OCI-LY3 (cell line): Measurements from ENCODE around the gene STAT5A.

ENCODE experiments used
- CTCF ChIP-seq: fragments of 200-600, 300-600 bp; sonication (generic); IDR thresholded peaks from 2 replicates; pipeline ENCODE4 v1.5.1; 2014; ENCODE audit warnings: antibody characterized with exemption, low read length, low read depth
- EZH2phosphoT487 ChIP-seq: fragments of 200-600 bp; shearing (Covaris generic); IDR thresholded peaks from 2 replicates; pipeline ENCODE4 v1.6.1; 2018; ENCODE audit warnings: antibody characterized with exemption, mixed run types, low read depth

- TF ChIP-seq CTCF (no peak), EZH2phosphoT487 (no peak)
Observed at GRCh38 chr17:42287305-42287976, 857 bp upstream of the STAT5A start.
